ENCODE measurements around the gene ZNF593. TPM values are rescaled to one million over a fixed set of nuclear protein-coding genes. Genes with fewer than 3 reads are reported as not detected.

ZNF593 gene
- total RNA-seq, 2 donors from 2014 or later = 12.8 to 30.5 TPM

GRCh38 chr1:26154750-26155149, 15.0 kb upstream of the ZNF593 start:
- Histone ChIP-seq H3K4me1 (peaks cover 0 to 41% of the 10 kb centered on the region in 2 donors), H3K4me3 (no peak overlapping the region), H3K27me3 (no peaks in the 10 kb centered on the region), H3K9me3 (no peaks in the 10 kb centered on the region), H3K36me3 (no peaks in the 10 kb centered on the region), H3K27ac (peak overlapping the region; percentile 13 to 21)
- no peak for DNase-seq (ENCODE audit: low spot score)
- no peak for TF ChIP-seq CTCF (IDR thresholded peaks at IDR 0.05)

DNA sequence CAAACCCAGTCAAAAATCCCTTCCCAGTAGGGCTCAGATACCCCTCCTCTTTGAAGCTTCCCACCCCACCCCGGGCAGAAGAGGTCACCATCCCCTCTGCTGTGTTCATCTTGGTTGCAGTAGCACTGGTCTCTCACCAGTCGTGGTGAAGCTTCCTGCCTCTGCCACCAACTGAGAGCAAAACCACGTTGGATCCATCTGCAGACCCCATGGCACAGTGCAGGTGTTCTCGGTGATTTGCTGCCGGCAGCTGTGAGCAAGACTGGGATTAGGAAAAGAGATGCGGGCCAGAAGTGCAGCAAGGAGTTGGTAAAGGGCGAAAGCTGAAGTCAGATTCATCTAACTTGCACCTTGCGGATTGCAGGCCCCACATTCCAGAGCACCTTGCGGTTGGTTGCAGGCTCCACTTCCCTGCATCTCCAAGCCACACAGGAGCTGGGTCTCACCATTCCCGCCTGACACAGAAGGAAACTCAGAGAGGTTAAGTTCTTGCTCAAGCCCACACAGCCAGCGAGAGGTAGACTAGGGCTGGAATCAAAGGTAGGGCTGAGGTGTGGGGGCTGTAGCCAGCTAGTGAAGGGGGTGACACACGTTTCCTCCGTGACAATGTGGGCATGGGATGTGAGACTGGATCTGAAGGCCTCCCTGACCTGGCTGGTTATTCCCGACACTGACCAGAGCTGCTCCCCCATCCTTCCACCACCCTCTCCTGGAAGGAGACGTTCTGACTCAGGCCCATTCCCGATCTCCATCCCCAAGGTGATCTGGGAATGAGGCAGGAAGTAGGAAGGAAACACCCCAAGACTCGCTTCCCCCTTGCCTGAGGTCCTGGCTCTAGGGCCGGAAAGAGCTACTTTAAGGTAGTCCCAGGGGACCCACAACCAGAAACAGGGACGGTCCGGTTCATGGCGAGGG, 14.1 kb upstream of the ZNF593 start:
- Histone ChIP-seq H3K4me1 (peaks cover 0 to 46% of the 10 kb centered on the region in 2 donors), H3K4me3 (peak overlapping the region; percentile 23 to 35), H3K27me3 (no peaks in the 10 kb centered on the region), H3K36me3 (no peaks in the 10 kb centered on the region), H3K27ac (peak overlapping the region; percentile 60 to 69), H3K9me3 (no peaks in the 10 kb centered on the region)
- no peak for DNase-seq (ENCODE audit: low spot score)
- no peak for TF ChIP-seq CTCF (IDR thresholded peaks at IDR 0.05)

DNA sequence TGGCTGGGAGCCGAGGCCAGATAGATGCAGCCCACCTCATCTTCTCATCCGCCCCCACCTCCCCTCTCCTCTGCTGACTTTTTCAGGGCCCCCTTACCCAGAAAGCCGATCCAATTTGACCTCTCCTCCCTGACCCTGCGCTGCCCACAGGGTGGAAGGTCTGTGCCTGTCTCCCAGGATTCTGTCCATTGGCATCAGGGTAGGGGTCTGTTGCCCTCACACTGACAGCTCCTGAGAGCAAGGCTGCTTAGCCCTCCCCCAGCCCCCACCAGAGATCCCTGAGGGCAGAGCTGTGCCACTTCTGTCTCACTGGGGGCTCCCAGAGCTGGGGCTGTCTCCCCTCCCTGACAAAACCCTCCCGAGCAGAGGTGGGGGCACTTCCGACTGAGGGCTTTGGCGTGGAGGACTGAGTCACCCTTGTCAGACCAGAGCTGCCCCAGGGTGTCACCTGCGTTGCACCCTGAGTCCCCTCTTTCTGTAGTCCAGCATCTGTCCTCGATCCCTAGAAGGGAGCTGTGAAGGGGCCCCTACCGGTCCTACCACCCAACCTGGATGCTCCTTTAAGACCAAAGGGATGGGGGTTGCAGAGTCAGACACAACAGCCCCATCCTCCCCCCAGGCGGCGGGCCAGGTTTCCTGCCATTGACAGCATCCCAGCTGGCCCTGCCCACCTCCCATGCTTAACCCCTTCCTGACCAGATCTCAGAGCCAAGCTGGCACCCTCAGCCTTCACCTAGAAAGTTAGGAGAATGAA, 13.2 kb upstream of the ZNF593 start:
- Histone ChIP-seq H3K4me1 (peaks cover 0 to 54% of the 10 kb centered on the region in 2 donors), H3K9me3 (no peaks in the 10 kb centered on the region), H3K27me3 (no peaks in the 10 kb centered on the region), H3K4me3 (peak overlapping the region; percentile 23 to 35), H3K36me3 (no peaks in the 10 kb centered on the region), H3K27ac (peak overlapping the region; percentile 60 to 69)
- DNase-seq (ENCODE audit: low spot score) = no peak
- TF ChIP-seq CTCF (IDR thresholded peaks at IDR 0.05) = no peak

GRCh38 chr1:26158271-26158907, 11.3 kb upstream of the ZNF593 start:
- Histone ChIP-seq H3K4me1 (peaks cover 0 to 65% of the 10 kb centered on the region in 2 donors), H3K9me3 (no peaks in the 10 kb centered on the region), H3K27ac (peak overlapping the region; percentile 86 to 95), H3K36me3 (no peaks in the 10 kb centered on the region), H3K27me3 (no peaks in the 10 kb centered on the region), H3K4me3 (peak overlapping the region in 1 of 2 donors; percentile 57)
- TF ChIP-seq CTCF (IDR thresholded peaks at IDR 0.05) = no peak
- DNase-seq (ENCODE audit: low spot score) = no peak

DNA sequence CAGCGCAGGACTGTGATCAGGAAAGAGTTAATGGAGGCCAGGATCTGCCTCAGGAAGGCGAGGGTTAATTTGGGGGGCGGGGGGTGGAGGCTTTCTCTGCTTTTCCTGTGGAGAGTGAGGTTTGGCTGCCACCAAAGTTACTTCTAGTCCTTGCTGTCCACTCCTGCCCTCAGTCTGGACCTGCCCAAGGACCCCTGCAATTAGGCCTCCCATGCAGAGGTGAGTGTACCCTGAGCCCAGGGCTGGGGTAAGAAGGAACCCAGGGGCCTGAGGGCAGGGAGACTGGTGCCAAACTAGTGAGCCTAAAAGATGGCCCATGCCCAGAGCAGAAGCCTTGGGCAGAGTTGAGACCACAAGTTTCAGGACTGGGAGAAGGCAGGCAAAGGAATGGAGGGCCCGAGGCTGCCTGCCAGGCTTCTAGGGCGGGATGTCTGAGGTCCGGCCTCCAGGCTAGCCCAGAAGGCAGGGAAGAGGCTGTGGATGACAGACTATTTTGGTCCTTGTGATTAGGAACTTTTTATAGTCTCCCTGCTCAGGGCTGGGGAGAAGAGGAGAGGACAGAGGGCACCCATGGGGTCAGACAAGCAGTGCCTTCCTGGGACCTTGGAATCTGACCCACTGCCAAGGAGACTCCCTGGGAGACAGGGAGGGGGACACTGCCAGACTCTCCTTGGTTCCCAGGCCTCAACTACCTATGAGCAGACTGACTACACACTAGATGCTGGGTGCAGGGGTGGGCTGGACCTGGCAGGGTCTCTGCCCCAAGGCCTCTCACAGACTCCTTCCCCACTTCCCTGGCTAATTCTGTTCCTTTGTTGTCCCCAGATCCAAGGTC, 10.6 kb upstream of the ZNF593 start, which contains the start of gene FAM110D:
Gene FAM110D, plus strand, starts transcription at position 172 of the 835 bp plus-strand sequence. CDS start 2,213 bp downstream, outside the sequence.
- Histone ChIP-seq H3K4me1 (peaks cover 0 to 72% of the 10 kb centered on the region in 2 donors), H3K36me3 (no peaks in the 10 kb centered on the region), H3K9me3 (no peaks in the 10 kb centered on the region), H3K4me3 (peak within 1 kb of the TSS; percentile 33 to 57), H3K27me3 (no peaks in the 10 kb centered on the region), H3K27ac (peak within 1 kb of the TSS; percentile 86 to 95)
- no peak for TF ChIP-seq CTCF (IDR thresholded peaks at IDR 0.05)
- no peak for DNase-seq (ENCODE audit: low spot score)
